Panc1 (cell line): Measurements from ENCODE around the gene NUMB. TPM values are rescaled to one million over a fixed set of nuclear protein-coding genes. Genes with fewer than 3 reads are reported as not detected.

Experiments
- ATAC-seq: fragments of 200-7000 bp; cut with Tn5 transposase; 2 replicates; pipeline ENCODE4 v1.9.1; 2020; ENCODE audit warnings: mild to moderate bottlenecking, moderate library complexity
- BruUV-seq: library from RNA; stranded (reverse); fragments of 400-500 nt; replicated peaks from 2 replicates; lab custom pipeline; 2021; lab: Mats Ljungman, UMichigan
- CTCF ChIA-PET: fragments of 300-600 bp; sonication (Branson Sonifier 250); formaldehyde crosslinking; loops from one replicate; lab custom pipeline; 2022; ENCODE audit warnings: antibody characterized with exemption; lab: Charles Lee
- POLR2A ChIA-PET: fragments of 300-600 bp; sonication (Branson Sonifier 250); formaldehyde crosslinking; loops from one replicate; lab custom pipeline; 2022; ENCODE audit warnings: antibody characterized with exemption; lab: Charles Lee
- DNase-seq: peaks from one replicate; pipeline ENCODE4 v3.0.0-alpha.2; 2010; ENCODE audit warnings: low read depth, low spot score
- H3K27ac ChIP-seq: 2 replicates; pipeline ENCODE4 v1.5.1; 2011; ENCODE audit warnings: mild to moderate bottlenecking, low read length, inconsistent platforms
- H3K27me3 ChIP-seq: fragments of 200-500 bp; sonication (Bioruptor generic); 2 replicates; pipeline ENCODE4 v1.6.0; 2014; ENCODE audit warnings: low read length, inconsistent platforms; ENCODE audit not compliant: control insufficient read depth, insufficient read depth
- H3K36me3 ChIP-seq: fragments of 200-500 bp; sonication (Bioruptor generic); 2 replicates; pipeline ENCODE4 v1.5.1; 2014; ENCODE audit warnings: inconsistent platforms, mild to moderate bottlenecking, low read length, moderate library complexity; ENCODE audit not compliant: control insufficient read depth, insufficient read depth
- H3K4me1 ChIP-seq: 2 replicates; pipeline ENCODE4 v1.5.1; 2011; ENCODE audit warnings: inconsistent platforms, mild to moderate bottlenecking, low read length, moderate library complexity; ENCODE audit not compliant: control insufficient read depth, insufficient read depth
- H3K4me3 ChIP-seq, 2 experiments: 2 replicates each; pipeline ENCODE4 v1.5.1; 2011 to 2012; ENCODE audit warnings: low read depth in 2 of 2, low read length in 2 of 2, mild to moderate bottlenecking in 2 of 2, inconsistent platforms in 1 of 2, moderate library complexity in 1 of 2
- H3K9me3 ChIP-seq: fragments of 200-500 bp; sonication (Bioruptor generic); 2 replicates; pipeline ENCODE4 v1.5.1; 2014; ENCODE audit warnings: low read depth, mild to moderate bottlenecking, inconsistent platforms, low read length, moderate library complexity; ENCODE audit not compliant: control insufficient read depth, insufficient read depth
- CTCF ChIP-seq: fragments of 450-650 bp; IDR thresholded peaks from 2 replicates; pipeline ENCODE4 v1.5.1; 2017; ENCODE audit warnings: mild to moderate bottlenecking
- POLR2AphosphoS5 ChIP-seq: IDR thresholded peaks from 2 replicates; pipeline ENCODE4 v1.6.1; 2012; ENCODE audit warnings: mild to moderate bottlenecking, low read depth, low read length, moderate library complexity
- REST ChIP-seq, 2 experiments: IDR thresholded peaks; 2 replicates each; pipeline ENCODE4 v1.6.1; 2011 to 2012; ENCODE audit warnings: low read depth in 2 of 2, control low read depth in 1 of 2, low read length in 1 of 2, mild to moderate bottlenecking in 1 of 2, moderate library complexity in 1 of 2; ENCODE audit not compliant: insufficient read depth in 1 of 2
- SIN3A ChIP-seq: IDR thresholded peaks from 2 replicates; pipeline ENCODE4 v1.6.1; 2012; ENCODE audit warnings: low read depth, mild to moderate bottlenecking, low read length, moderate library complexity, borderline replicate concordance; ENCODE audit not compliant: insufficient read depth
- TCF7L2 ChIP-seq: IDR thresholded peaks from 2 replicates; pipeline ENCODE4 v1.6.1; 2011; ENCODE audit warnings: mild to moderate bottlenecking, low read depth, low read length, inconsistent platforms
- in situ Hi-C: cut with HindIII; loops from 2 replicates; pipeline ENCODE4 v1.10.0; 2016; ENCODE audit warnings: low sequenced_read_pairs, low pct_unique_long_range_greater_than_20kb
- intact Hi-C: fragments of 100-400 bp; cut with micrococcal nuclease; formaldehyde crosslinking; loops from one replicate; pipeline ENCODE4 v1.10.0; 2022; ENCODE audit not compliant: unreplicated experiment
- total RNA-seq: library from RNA; stranded (reverse); gene quantifications from one replicate; pipeline ENCODE4 v1.2.1, GENCODE V29; 2021; ENCODE audit not compliant: unreplicated experiment

NUMB gene
- total RNA-seq, 1 experiment from 2014 or later, result 51.5 TPM

DNA sequence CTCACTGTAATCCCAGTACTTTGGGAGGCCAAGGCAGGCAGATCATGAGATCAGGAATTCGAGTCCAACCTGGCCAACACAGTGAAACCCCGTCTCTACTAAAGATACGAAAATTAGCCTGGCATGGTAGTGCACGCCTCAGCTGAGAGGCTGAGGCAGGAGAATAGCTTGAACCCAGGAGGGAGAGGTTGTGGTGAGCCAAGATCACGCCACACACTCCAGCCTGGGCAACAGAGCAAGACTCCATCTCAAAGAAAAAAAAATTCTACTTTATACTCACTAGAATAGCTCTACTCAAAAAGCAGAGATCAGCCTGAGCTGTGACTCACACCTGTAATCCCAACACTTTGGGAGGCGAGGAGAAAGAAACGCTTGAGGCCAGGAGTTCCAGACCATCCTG is 17.1 kb downstream of the NUMB start:
- intact Hi-C loops (no loop called here), in situ Hi-C loops (no loop called here)
- no peaks in the 10 kb centered on the region for H3K27me3 ChIP-seq
- no peaks in the 10 kb centered on the region for H3K9me3 ChIP-seq
- no peaks in the 10 kb centered on the region for H3K4me1 ChIP-seq
- ATAC-seq (no peak), DNase-seq (no peak)
- TF ChIP-seq SIN3A (no peak), POLR2AphosphoS5 (no peak), TCF7L2 (no peak), REST (IDR thresholded peaks at IDR 0.05; ENCODE audit: insufficient read depth in 1 of 2, low read depth in 2 of 2, low read length in 1 of 2) (no peak), CTCF (no peak)
- ChIA-PET POLR2A (interaction anchor here (0.5 kb wide), 2 partner anchors 72 to 109 kb away, joined by 3 read pairs; no protein-coding TSS in a partner anchor), CTCF (interaction anchor here (0.8 kb wide), 1 partner anchor 67 kb away, joined by 10 read pairs; no protein-coding TSS in a partner anchor)
- no TSS peak for BruUV-seq
- H3K4me3 ChIP-seq, result no peak overlapping the region
- H3K36me3 ChIP-seq, result no peaks in the 10 kb centered on the region
- no peak overlapping the region for H3K27ac ChIP-seq

DNA sequence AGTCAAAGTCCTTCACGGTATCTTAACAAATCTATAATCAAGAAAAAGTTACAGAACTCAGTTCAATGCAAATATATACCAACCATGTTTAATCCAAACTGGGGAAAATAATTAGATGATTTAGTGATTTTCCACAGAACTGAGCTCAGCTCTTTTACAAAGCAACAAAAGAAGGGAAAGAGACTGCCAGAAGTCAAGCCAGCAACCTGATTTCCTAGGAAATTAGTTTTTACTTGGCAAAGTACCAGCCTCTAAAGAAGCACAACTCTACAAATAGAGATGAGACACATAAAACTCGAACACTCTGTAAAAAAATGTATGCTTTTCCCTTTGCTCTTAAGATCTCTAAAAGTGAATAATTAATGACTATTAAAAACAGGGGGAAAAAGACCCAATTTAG is 19.4 kb downstream of the NUMB start:
- no peaks in the 10 kb centered on the region for H3K27me3 ChIP-seq
- TF ChIP-seq POLR2AphosphoS5 (no peak), SIN3A (no peak), REST (IDR thresholded peaks at IDR 0.05; ENCODE audit: insufficient read depth in 1 of 2, low read depth in 2 of 2, low read length in 1 of 2) (no peak), TCF7L2 (no peak), CTCF (no peak)
- no peak overlapping the region for H3K27ac ChIP-seq
- no peaks in the 10 kb centered on the region for H3K4me1 ChIP-seq
- no TSS peak for BruUV-seq
- DNase-seq (no peak), ATAC-seq (no peak)
- ChIA-PET CTCF (interaction anchor here (0.6 kb wide), 1 partner anchor 35 kb away, joined by 4 read pairs; no protein-coding TSS in a partner anchor), POLR2A (no interaction called here)
- no peaks in the 10 kb centered on the region for H3K36me3 ChIP-seq
- H3K9me3 ChIP-seq, result no peaks in the 10 kb centered on the region
- no peak overlapping the region for H3K4me3 ChIP-seq
- in situ Hi-C loops (no loop called here), intact Hi-C loops (no loop called here)
